ENCODE measurements around the gene TAF1A. TPM values are rescaled to one million over a fixed set of nuclear protein-coding genes. Genes with fewer than 3 reads are reported as not detected.

The TAF1A gene
- total RNA-seq, 4 donors from 2014 or later = 2.5 to 4.5 (median 3.9) TPM

GRCh38 chr1:222620566-222620965, 30.8 kb upstream of the TAF1A start:
- intact Hi-C loops (cut with DNase I) = no loop called here
- H3K9me3 ChIP-seq = no peaks in the 10 kb centered on the region
- DNase-seq (ENCODE audit: extremely low spot score) = no peak
- H3K27me3 ChIP-seq = no peaks in the 10 kb centered on the region
- TF ChIP-seq POLR2A (IDR thresholded peaks at IDR 0.05; ENCODE audit: low read depth) (no peak), EP300 (IDR thresholded peaks at IDR 0.05) (no peak), POLR2AphosphoS5 (IDR thresholded peaks at IDR 0.05) (no peak)
- TF ChIP-seq, protein P1, sequence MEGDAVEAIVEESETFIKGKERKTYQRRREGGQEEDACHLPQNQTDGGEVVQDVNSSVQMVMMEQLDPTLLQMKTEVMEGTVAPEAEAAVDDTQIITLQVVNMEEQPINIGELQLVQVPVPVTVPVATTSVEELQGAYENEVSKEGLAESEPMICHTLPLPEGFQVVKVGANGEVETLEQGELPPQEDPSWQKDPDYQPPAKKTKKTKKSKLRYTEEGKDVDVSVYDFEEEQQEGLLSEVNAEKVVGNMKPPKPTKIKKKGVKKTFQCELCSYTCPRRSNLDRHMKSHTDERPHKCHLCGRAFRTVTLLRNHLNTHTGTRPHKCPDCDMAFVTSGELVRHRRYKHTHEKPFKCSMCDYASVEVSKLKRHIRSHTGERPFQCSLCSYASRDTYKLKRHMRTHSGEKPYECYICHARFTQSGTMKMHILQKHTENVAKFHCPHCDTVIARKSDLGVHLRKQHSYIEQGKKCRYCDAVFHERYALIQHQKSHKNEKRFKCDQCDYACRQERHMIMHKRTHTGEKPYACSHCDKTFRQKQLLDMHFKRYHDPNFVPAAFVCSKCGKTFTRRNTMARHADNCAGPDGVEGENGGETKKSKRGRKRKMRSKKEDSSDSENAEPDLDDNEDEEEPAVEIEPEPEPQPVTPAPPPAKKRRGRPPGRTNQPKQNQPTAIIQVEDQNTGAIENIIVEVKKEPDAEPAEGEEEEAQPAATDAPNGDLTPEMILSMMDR (IDR thresholded peaks at IDR 0.05) = no peak
- peaks cover 4 to 30% (median 21%) of the 10 kb centered on the region in 4 donors for H3K4me1 ChIP-seq
- peaks cover 8 to 35% (median 26%) of the 10 kb centered on the region in 4 donors for H3K36me3 ChIP-seq
- 84% methylated on average over 2 of the region's 2 CpGs for WGBS
- H3K4me3 ChIP-seq = no peak overlapping the region
- H3K27ac ChIP-seq (replicated peaks in 1 of 4) = no peak overlapping the region

- DNase-seq (ENCODE audit: extremely low spot score) = no peak
- H3K4me1 ChIP-seq = peaks cover 4 to 30% (median 21%) of the 10 kb centered on the region in 4 donors
- H3K27ac ChIP-seq (replicated peaks in 1 of 4) = peak overlapping the region; percentile 86 to 92 (median 90)
Observed at GRCh38 chr1:222618880-222619596, 29.3 kb upstream of the TAF1A start.

DNA sequence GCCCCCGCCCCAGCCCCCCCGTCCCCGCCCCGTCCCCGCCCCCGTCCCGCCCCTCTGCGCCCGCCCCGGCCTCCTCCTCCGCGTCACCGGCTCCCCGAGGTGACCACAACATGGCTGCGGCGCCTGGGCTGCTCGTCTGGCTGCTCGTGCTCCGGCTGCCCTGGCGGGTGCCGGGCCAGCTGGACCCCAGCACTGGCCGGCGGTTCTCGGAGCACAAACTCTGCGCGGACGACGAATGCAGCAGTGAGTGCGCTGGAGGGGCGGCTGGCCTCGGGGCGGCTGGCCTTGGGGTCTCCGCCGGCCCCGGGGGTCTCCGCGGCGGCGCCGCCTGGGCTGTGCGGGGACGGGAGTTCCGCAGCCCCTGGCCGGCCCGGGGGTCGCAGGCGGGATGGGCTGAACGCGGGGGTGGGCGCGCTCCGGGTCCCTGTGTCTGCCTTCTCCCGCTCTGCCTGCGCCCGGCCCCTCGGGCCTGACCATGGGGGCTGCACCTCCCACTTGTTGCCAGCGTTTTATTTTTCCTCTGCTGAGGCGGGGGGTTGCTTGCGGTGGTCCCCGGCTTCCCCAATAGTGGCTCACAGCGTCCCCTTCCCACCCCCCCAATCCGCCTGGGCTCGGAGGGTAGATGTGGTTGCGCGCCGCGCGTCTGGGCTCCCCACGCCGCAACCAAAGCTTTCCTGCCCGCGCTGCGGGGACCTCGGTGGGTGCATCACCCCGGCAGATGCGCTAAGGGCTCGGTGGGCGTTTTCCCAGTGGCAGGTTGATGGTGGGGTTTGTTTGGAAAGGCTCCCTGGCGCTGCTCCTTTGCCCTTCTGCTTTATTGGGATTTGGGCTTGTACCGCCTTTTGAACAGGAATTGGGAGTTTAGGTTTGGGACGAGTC, 28.5 kb upstream of the TAF1A start, which contains the start of gene MIA3:
Gene MIA3 (plus strand): TSS at position 97 of the 879 bp plus-strand sequence. CDS start 14 bp downstream, at position 111.
- Histone ChIP-seq H3K9me3 (no peaks in the 10 kb centered on the region), H3K4me3 (peak within 1 kb of the TSS; percentile 91 to 100 (median 98)), H3K4me1 (peaks cover 4 to 30% (median 21%) of the 10 kb centered on the region in 4 donors), H3K36me3 (peaks cover 5 to 20% (median 14%) of the 10 kb centered on the region in 4 donors), H3K27me3 (no peaks in the 10 kb centered on the region), H3K27ac (replicated peaks in 1 of 4) (peak within 1 kb of the TSS; percentile 86 to 92 (median 90))
- WGBS = 0% methylated on average over 10 of the region's 81 CpGs
- intact Hi-C loops (cut with DNase I) = loop anchor here (5.0 kb wide), 1 partner anchor 151 kb away; no protein-coding TSS in a partner anchor
- no peak for DNase-seq (ENCODE audit: extremely low spot score)
- TF ChIP-seq POLR2AphosphoS5 (IDR thresholded peaks at IDR 0.05) (peak in 1 of 2 donors; percentile 61), EP300 (IDR thresholded peaks at IDR 0.05) (no peak)

More at GRCh38 chr1:222618880-222619596, 29.3 kb upstream of the TAF1A start:
- Histone ChIP-seq H3K36me3 (peaks cover 7 to 26% (median 17%) of the 10 kb centered on the region in 4 donors), H3K4me3 (peak overlapping the region; percentile 91 to 100 (median 98)), H3K27me3 (no peaks in the 10 kb centered on the region), H3K9me3 (no peaks in the 10 kb centered on the region)
- 48% methylated on average over 9 of the region's 20 CpGs for WGBS
- intact Hi-C loops (cut with DNase I) = loop anchor here (5.0 kb wide), 1 partner anchor 152 kb away; no protein-coding TSS in a partner anchor
- TF ChIP-seq EP300 (IDR thresholded peaks at IDR 0.05) = no peak
- TF ChIP-seq, protein P1 (IDR thresholded peaks at IDR 0.05) = no peak
- no peak for TF ChIP-seq POLR2A (IDR thresholded peaks at IDR 0.05; ENCODE audit: low read depth)
- no peak for TF ChIP-seq POLR2AphosphoS5 (IDR thresholded peaks at IDR 0.05)

DNA sequence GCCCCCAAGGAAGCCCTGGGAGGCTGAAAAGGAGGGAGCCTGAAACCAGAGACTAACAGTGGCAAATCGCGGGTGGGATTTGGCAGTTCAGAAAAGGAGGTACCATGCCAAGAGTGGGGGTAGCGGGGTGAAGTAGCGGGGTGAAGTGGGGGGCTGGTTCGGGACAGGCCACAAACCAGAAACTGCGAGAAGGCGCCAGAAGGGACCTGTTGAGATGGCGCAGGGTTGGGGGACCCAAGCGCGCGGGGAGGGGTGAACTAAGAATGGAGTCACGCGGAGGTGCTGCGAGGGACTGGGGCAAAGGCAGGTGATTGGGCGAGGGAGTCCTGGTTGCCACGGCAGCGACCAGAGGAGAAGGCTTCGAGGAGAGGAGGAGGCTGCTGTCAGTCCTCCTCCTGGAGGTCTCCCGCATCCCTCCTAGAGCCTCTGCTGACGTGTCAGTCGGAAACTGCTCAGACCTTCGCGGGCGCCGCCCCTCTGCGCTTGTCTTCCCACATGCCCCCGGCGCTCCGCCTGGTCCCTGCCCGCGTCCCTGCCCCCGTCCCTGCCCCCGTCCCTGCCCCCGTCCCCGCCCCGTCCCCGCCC, 27.7 kb upstream of the TAF1A start:
- Histone ChIP-seq H3K27me3 (no peaks in the 10 kb centered on the region), H3K4me3 (peak overlapping the region; percentile 91 to 100 (median 98)), H3K4me1 (peaks cover 4 to 30% (median 21%) of the 10 kb centered on the region in 4 donors), H3K36me3 (peaks cover 0 to 13% (median 9%) of the 10 kb centered on the region in 4 donors), H3K27ac (replicated peaks in 1 of 4) (peak overlapping the region; percentile 68 to 92 (median 78)), H3K9me3 (no peaks in the 10 kb centered on the region)
- peak; percentile 96 for DNase-seq (ENCODE audit: extremely low spot score)
- no peak for TF ChIP-seq POLR2A (IDR thresholded peaks at IDR 0.05; ENCODE audit: low read depth)
- TF ChIP-seq EP300 (IDR thresholded peaks at IDR 0.05) = no peak
- TF ChIP-seq, protein P1 (IDR thresholded peaks at IDR 0.05) = no peak
- peak; percentile 61 to 74 for TF ChIP-seq POLR2AphosphoS5 (IDR thresholded peaks at IDR 0.05)
- 4% methylated on average over 19 of the region's 37 CpGs for WGBS
- intact Hi-C loops (cut with DNase I) = loop anchor here (5.0 kb wide), 1 partner anchor 150 kb away; no protein-coding TSS in a partner anchor
